Keratinocyte (primary cell): ENCODE data around the gene F12. TPM values are rescaled to one million over a fixed set of nuclear protein-coding genes. Genes with fewer than 3 reads are reported as not detected.

ENCODE experiments used
- DNase-seq: peaks from one replicate; pipeline ENCODE4 v3.0.0-alpha.2; 2011; ENCODE audit warnings: low read depth, missing footprints, low spot score
- FAIRE-seq: peaks from 2 replicates; lab custom pipeline; 2011; peaks lifted over from hg19 to GRCh38; lab: Jason Lieb, UNC
- H2AFZ ChIP-seq: 2 replicates; pipeline ENCODE4 v1.6.0; 2012; ENCODE audit warnings: low read length, control low read depth, inconsistent platforms; ENCODE audit not compliant: control insufficient read depth
- H3K27ac ChIP-seq: 2 replicates; pipeline ENCODE4 v1.5.1; 2011; ENCODE audit warnings: low read length; ENCODE audit not compliant: control insufficient read depth, insufficient read depth
- H3K27me3 ChIP-seq: 3 replicates; pipeline ENCODE4 v1.6.0; 2011; ENCODE audit warnings: low read length; ENCODE audit not compliant: control insufficient read depth, insufficient read depth; ENCODE audit errors: extremely low read depth
- H3K36me3 ChIP-seq, 2 experiments: 2 replicates in 1 of 2; 3 replicates in 1 of 2; pipeline ENCODE4 v1.5.1; 2011; ENCODE audit warnings: low read length in 2 of 2, mild to moderate bottlenecking in 1 of 2; ENCODE audit not compliant: control insufficient read depth in 2 of 2, insufficient read depth in 2 of 2; ENCODE audit errors: extremely low read depth in 1 of 2
- H3K4me1 ChIP-seq: 3 replicates; pipeline ENCODE4 v1.5.1; 2011; ENCODE audit warnings: low read length; ENCODE audit not compliant: control insufficient read depth, insufficient read depth; ENCODE audit errors: extremely low read depth
- H3K4me2 ChIP-seq: 3 replicates; pipeline ENCODE4 v1.6.0; 2011; ENCODE audit warnings: low read depth, low read length; ENCODE audit not compliant: control insufficient read depth, insufficient read depth; ENCODE audit errors: extremely low read depth
- H3K4me3 ChIP-seq, 3 experiments: fragments of 200-600 bp in 1 of 3; sonication (generic) in 1 of 3; 2 replicates in 2 of 3; 3 replicates in 1 of 3; pipeline ENCODE4 v1.5.1; 2011 to 2016; ENCODE audit warnings: low read length in 3 of 3, mild to moderate bottlenecking in 3 of 3, control low read depth in 2 of 3, inconsistent platforms in 1 of 3, low read depth in 1 of 3, mixed read lengths in 1 of 3, mixed run types in 1 of 3, moderate library complexity in 1 of 3; ENCODE audit not compliant: control insufficient read depth in 2 of 3, insufficient read depth in 2 of 3; ENCODE audit errors: extremely low read depth in 1 of 3
- H3K79me2 ChIP-seq: 2 replicates; pipeline ENCODE4 v1.6.0; 2012; ENCODE audit warnings: low read length; ENCODE audit not compliant: control insufficient read depth, insufficient read depth
- H3K9ac ChIP-seq: 3 replicates; pipeline ENCODE4 v1.6.0; 2011; ENCODE audit warnings: low read length; ENCODE audit not compliant: control insufficient read depth, insufficient read depth; ENCODE audit errors: extremely low read depth
- H3K9me1 ChIP-seq: 3 replicates; pipeline ENCODE4 v1.6.0; 2011; ENCODE audit warnings: low read length; ENCODE audit not compliant: control insufficient read depth, insufficient read depth; ENCODE audit errors: extremely low read depth
- H3K9me3 ChIP-seq: 2 replicates; pipeline ENCODE4 v1.5.1; 2012; ENCODE audit warnings: low read depth, low read length; ENCODE audit not compliant: control insufficient read depth
- H4K20me1 ChIP-seq: 3 replicates; pipeline ENCODE4 v1.6.0; 2011; ENCODE audit warnings: low read length; ENCODE audit not compliant: control insufficient read depth, insufficient read depth; ENCODE audit errors: extremely low read depth
- EZH2 ChIP-seq: IDR thresholded peaks from one replicate; pipeline ENCODE4 v1.6.1; 2012; ENCODE audit warnings: inconsistent platforms, mild to moderate bottlenecking, low read length, moderate library complexity
- dilution Hi-C: fragments of 300-500 bp; cut with MboI; formaldehyde crosslinking; loops from one replicate; pipeline ENCODE4 v1.7.0; 2020; ENCODE audit warnings: low sequenced_read_pairs; ENCODE audit not compliant: extremely low pct_ligation_motif_present
- polyA plus RNA-seq, 5 experiments: library from polyadenylated mRNA; depleted of rRNA in 3 of 5; stranded (reverse) in 3 of 5; stranded (forward) in 1 of 5; unstranded in 1 of 5; fragments of >200 nt; gene quantifications; 1 replicate in 1 of 5; 2 replicates in 3 of 5; 3 replicates in 1 of 5; pipeline versions ENCODE4 v1.2.1 to v1.2.3, GENCODE V29; 2011 to 2012; ENCODE audit warnings: missing spikeins in 2 of 5, low read depth in 1 of 5, low replicate concordance in 1 of 5
- TF ChIP-seq, protein P1 (sequence below), 3 experiments: IDR thresholded peaks in 1 of 3; conservative IDR thresholded peaks in 1 of 3; optimal IDR thresholded peaks in 1 of 3; 2 replicates in 2 of 3; 3 replicates in 1 of 3; pipeline versions ENCODE3 to v1.5.1; 2011; ENCODE audit warnings: low read length in 3 of 3, mild to moderate bottlenecking in 3 of 3, moderate library complexity in 2 of 3, control low read depth in 1 of 3, inconsistent platforms in 1 of 3; ENCODE audit not compliant: insufficient read depth in 2 of 3; ENCODE audit errors: extremely low read depth in 1 of 3

Gene F12
- polyA plus RNA-seq, 1 donor (not counting 4 experiments of a cell fraction or from before 2014, with no cell fraction given) = 7.7 TPM

DNA sequence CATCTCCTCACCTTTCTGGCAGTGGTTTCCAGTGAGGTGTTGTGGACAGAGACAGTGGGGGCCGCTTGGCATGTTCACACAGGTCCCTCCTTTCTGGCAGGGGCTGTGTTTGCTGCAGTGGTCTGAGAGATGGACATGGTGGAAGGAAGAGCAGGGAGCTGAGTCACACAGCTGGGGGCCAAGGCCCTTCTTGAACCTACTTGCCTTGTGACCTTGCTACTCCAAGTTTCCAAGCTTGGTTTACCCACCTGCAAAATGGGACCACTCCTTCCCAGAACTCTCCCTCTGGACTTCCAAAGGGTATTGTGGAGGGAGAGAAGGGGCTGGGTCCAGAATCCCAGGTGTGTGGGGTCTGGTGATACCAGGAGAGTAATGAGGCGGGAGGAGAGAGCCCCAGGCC lies 4.1 kb downstream of the F12 start:
- H2AFZ ChIP-seq = no peak overlapping the region
- no peak overlapping the region for H3K4me3 ChIP-seq
- dilution Hi-C loops = no loop called here
- no peak for TF ChIP-seq EZH2
- TF ChIP-seq, protein P1, sequence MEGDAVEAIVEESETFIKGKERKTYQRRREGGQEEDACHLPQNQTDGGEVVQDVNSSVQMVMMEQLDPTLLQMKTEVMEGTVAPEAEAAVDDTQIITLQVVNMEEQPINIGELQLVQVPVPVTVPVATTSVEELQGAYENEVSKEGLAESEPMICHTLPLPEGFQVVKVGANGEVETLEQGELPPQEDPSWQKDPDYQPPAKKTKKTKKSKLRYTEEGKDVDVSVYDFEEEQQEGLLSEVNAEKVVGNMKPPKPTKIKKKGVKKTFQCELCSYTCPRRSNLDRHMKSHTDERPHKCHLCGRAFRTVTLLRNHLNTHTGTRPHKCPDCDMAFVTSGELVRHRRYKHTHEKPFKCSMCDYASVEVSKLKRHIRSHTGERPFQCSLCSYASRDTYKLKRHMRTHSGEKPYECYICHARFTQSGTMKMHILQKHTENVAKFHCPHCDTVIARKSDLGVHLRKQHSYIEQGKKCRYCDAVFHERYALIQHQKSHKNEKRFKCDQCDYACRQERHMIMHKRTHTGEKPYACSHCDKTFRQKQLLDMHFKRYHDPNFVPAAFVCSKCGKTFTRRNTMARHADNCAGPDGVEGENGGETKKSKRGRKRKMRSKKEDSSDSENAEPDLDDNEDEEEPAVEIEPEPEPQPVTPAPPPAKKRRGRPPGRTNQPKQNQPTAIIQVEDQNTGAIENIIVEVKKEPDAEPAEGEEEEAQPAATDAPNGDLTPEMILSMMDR (optimal IDR thresholded peaks at IDR 0.05 in 1 of 3, IDR thresholded peaks at IDR 0.05 in 1 of 3, conservative IDR thresholded peaks at IDR 0.05 in 1 of 3; ENCODE audit: extremely low read depth in 1 of 3, insufficient read depth in 2 of 3, low read length in 3 of 3) = no peak
- H3K79me2 ChIP-seq = no peaks in the 10 kb centered on the region
- no peak overlapping the region for H3K9ac ChIP-seq
- FAIRE-seq = no peak
- H3K27ac ChIP-seq = no peak overlapping the region
- no peaks in the 10 kb centered on the region for H3K9me1 ChIP-seq
- no peaks in the 10 kb centered on the region for H4K20me1 ChIP-seq
- no peaks in the 10 kb centered on the region for H3K9me3 ChIP-seq
- no peak for DNase-seq
- H3K4me1 ChIP-seq = peaks cover 11% of the 10 kb centered on the region
- no peaks in the 10 kb centered on the region for H3K36me3 ChIP-seq
- H3K4me2 ChIP-seq = no peak overlapping the region
- H3K27me3 ChIP-seq = no peaks in the 10 kb centered on the region

DNA sequence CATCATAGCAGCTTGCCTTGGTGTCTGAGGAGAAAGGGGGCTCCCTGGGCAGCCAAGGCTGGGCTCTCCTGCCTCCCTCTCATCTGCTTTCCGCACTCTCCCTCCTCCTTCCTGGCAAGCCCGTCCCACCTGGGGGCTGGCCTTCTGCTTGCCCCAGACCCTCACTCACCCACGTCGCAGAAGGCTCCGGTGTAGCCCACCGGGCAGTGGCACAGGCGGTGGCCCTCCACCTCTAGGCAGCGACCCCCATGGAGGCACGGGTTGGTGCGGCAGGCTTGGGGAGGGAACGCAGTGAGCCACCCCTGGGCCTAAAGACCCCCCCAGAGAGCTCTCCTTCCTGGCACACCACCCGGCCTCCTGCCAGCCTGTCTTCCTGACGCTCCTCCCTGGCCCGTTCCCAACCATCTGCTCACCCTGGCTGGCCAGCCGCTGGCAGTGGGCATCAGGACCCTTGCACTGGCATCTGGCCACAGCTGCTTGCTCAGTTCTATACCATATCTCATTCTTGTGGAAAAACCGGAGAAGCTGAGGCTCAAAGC lies 4.7 kb downstream of the F12 start:
- no peak for DNase-seq
- Histone ChIP-seq H3K27me3 (no peaks in the 10 kb centered on the region), H3K4me1 (peaks cover 11% of the 10 kb centered on the region), H3K79me2 (no peaks in the 10 kb centered on the region), H2AFZ (peak overlapping the region; percentile 89), H3K9me3 (no peaks in the 10 kb centered on the region), H3K9me1 (no peaks in the 10 kb centered on the region), H3K4me2 (peak overlapping the region; percentile 67), H3K27ac (no peak overlapping the region), H3K4me3 (peak overlapping the region; percentile 50 to 79 (median 71)), H3K9ac (peak overlapping the region; percentile 68), H3K36me3 (no peaks in the 10 kb centered on the region), H4K20me1 (no peaks in the 10 kb centered on the region)
- FAIRE-seq = no peak
- TF ChIP-seq, protein P1 (optimal IDR thresholded peaks at IDR 0.05 in 1 of 3, IDR thresholded peaks at IDR 0.05 in 1 of 3, conservative IDR thresholded peaks at IDR 0.05 in 1 of 3; ENCODE audit: extremely low read depth in 1 of 3, insufficient read depth in 2 of 3, low read length in 3 of 3) = no peak
- no peak for TF ChIP-seq EZH2
- dilution Hi-C loops = no loop called here
